Measurements from ENCODE around the gene WFIKKN1.
A peak's percentile ranks its signal among the peaks of the same experiment; 100 is the strongest.

The WFIKKN1 gene

GRCh38 chr16:635573-636205 lies 4.9 kb downstream of the WFIKKN1 start:
- DNase-seq (ENCODE audit: extremely low read depth, low read depth), result no peak
- no peak for TF ChIP-seq CTCF (IDR thresholded peaks at IDR 0.05; ENCODE audit: low read depth, low read length)

DNA sequence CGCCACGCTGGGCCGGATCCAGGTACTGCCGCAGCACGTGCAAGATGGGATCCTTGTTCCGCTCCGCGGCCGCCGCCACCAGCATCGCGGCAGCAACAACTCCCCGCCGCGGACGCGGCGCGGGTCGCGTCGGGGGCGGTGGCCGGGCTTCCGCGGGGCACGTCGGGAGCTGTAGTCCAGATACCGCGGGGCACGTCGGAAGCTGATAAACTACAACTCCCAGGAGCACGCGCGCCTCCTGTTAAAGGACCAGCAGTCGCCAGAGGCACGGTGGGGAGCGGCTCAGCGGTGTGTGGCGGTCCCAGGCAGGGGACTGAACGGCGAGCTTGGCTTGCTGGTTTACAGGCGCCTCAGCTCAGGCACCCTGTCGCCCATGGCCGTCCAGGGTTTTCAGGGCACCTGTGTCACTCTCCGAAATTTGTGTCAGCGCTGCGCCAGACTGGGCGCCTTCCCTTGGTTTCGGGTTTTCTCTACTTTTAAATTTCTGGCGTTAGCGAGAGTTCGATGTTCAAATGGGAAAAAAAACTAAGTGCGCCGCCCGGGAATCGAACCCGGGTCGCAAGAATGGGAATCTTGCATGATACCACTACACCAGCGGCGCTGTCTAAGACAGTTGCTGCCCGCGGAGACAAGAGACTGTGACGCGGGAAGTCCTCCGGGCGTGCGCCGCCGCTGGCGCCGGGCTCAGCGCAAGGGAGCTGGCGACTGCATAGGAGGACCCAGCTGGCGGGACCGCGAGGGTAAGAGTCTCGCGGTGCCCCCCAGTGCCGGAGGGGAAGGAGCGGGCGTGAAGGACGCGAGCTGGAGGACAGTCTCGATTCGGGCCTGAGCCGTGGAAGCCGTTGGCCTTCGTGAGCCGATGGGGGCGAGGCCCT lies 5.7 kb downstream of the WFIKKN1 start, which contains the start of gene METTL26:
Gene METTL26 (minus strand): TSS at position 100 of the 875 bp plus-strand sequence. CDS start 15 bp downstream, at position 85.
- TF ChIP-seq CTCF (IDR thresholded peaks at IDR 0.05; ENCODE audit: low read depth, low read length), result no peak
- DNase-seq (ENCODE audit: extremely low read depth, low read depth), result peak; percentile 78

- no peak for TF ChIP-seq CTCF (IDR thresholded peaks at IDR 0.05; ENCODE audit: low read depth, low read length)
- peak; percentile 79 for DNase-seq (ENCODE audit: extremely low read depth, low read depth)
These were observed 6.6 kb downstream of the WFIKKN1 start for GRCh38 chr16:637081-638018.

GRCh38 chr16:638034-638543 lies 7.3 kb downstream of the WFIKKN1 start:
- DNase-seq (ENCODE audit: extremely low read depth, low read depth), result no peak
- no peak for TF ChIP-seq CTCF (IDR thresholded peaks at IDR 0.05; ENCODE audit: low read depth, low read length)

- DNase-seq (ENCODE audit: extremely low read depth, low read depth), result no peak
- no peak for TF ChIP-seq CTCF (IDR thresholded peaks at IDR 0.05; ENCODE audit: low read depth, low read length)
These were observed 8.1 kb downstream of the WFIKKN1 start for GRCh38 chr16:638836-639235.

GRCh38 chr16:640614-641013 lies 9.8 kb downstream of the WFIKKN1 start:
- no peak for DNase-seq (ENCODE audit: extremely low read depth, low read depth)
- no peak for TF ChIP-seq CTCF (IDR thresholded peaks at IDR 0.05; ENCODE audit: low read depth, low read length)

All from AG09319 (cell line).